Panc1 (cell line): ENCODE results near the gene ZFYVE21. TPM values are rescaled to one million over a fixed set of nuclear protein-coding genes. Genes with fewer than 3 reads are reported as not detected.

Experiments used
- ATAC-seq: fragments of 200-7000 bp; cut with Tn5 transposase; 2 replicates; pipeline ENCODE4 v1.9.1; 2020; ENCODE audit warnings: mild to moderate bottlenecking, moderate library complexity
- BruUV-seq: library from RNA; stranded (reverse); fragments of 400-500 nt; replicated peaks from 2 replicates; lab custom pipeline; 2021; lab: Mats Ljungman, UMichigan
- CTCF ChIA-PET: fragments of 300-600 bp; sonication (Branson Sonifier 250); formaldehyde crosslinking; loops from one replicate; lab custom pipeline; 2022; ENCODE audit warnings: antibody characterized with exemption; lab: Charles Lee
- POLR2A ChIA-PET: fragments of 300-600 bp; sonication (Branson Sonifier 250); formaldehyde crosslinking; loops from one replicate; lab custom pipeline; 2022; ENCODE audit warnings: antibody characterized with exemption; lab: Charles Lee
- DNase-seq: peaks from one replicate; pipeline ENCODE4 v3.0.0-alpha.2; 2010; ENCODE audit warnings: low read depth, low spot score
- H3K27ac ChIP-seq: 2 replicates; pipeline ENCODE4 v1.5.1; 2011; ENCODE audit warnings: mild to moderate bottlenecking, low read length, inconsistent platforms
- H3K27me3 ChIP-seq: fragments of 200-500 bp; sonication (Bioruptor generic); 2 replicates; pipeline ENCODE4 v1.6.0; 2014; ENCODE audit warnings: low read length, inconsistent platforms; ENCODE audit not compliant: control insufficient read depth, insufficient read depth
- H3K36me3 ChIP-seq: fragments of 200-500 bp; sonication (Bioruptor generic); 2 replicates; pipeline ENCODE4 v1.5.1; 2014; ENCODE audit warnings: inconsistent platforms, mild to moderate bottlenecking, low read length, moderate library complexity; ENCODE audit not compliant: control insufficient read depth, insufficient read depth
- H3K4me1 ChIP-seq: 2 replicates; pipeline ENCODE4 v1.5.1; 2011; ENCODE audit warnings: inconsistent platforms, mild to moderate bottlenecking, low read length, moderate library complexity; ENCODE audit not compliant: control insufficient read depth, insufficient read depth
- H3K4me3 ChIP-seq, 2 experiments: 2 replicates each; pipeline ENCODE4 v1.5.1; 2011 to 2012; ENCODE audit warnings: low read depth in 2 of 2, low read length in 2 of 2, mild to moderate bottlenecking in 2 of 2, inconsistent platforms in 1 of 2, moderate library complexity in 1 of 2
- H3K9me3 ChIP-seq: fragments of 200-500 bp; sonication (Bioruptor generic); 2 replicates; pipeline ENCODE4 v1.5.1; 2014; ENCODE audit warnings: low read depth, mild to moderate bottlenecking, inconsistent platforms, low read length, moderate library complexity; ENCODE audit not compliant: control insufficient read depth, insufficient read depth
- POLR2AphosphoS5 ChIP-seq: IDR thresholded peaks from 2 replicates; pipeline ENCODE4 v1.6.1; 2012; ENCODE audit warnings: mild to moderate bottlenecking, low read depth, low read length, moderate library complexity
- SIN3A ChIP-seq: IDR thresholded peaks from 2 replicates; pipeline ENCODE4 v1.6.1; 2012; ENCODE audit warnings: low read depth, mild to moderate bottlenecking, low read length, moderate library complexity, borderline replicate concordance; ENCODE audit not compliant: insufficient read depth
- TCF7L2 ChIP-seq: IDR thresholded peaks from 2 replicates; pipeline ENCODE4 v1.6.1; 2011; ENCODE audit warnings: mild to moderate bottlenecking, low read depth, low read length, inconsistent platforms
- in situ Hi-C: cut with HindIII; loops from 2 replicates; pipeline ENCODE4 v1.10.0; 2016; ENCODE audit warnings: low sequenced_read_pairs, low pct_unique_long_range_greater_than_20kb
- intact Hi-C: fragments of 100-400 bp; cut with micrococcal nuclease; formaldehyde crosslinking; loops from one replicate; pipeline ENCODE4 v1.10.0; 2022; ENCODE audit not compliant: unreplicated experiment
- total RNA-seq: library from RNA; stranded (reverse); gene quantifications from one replicate; pipeline ENCODE4 v1.2.1, GENCODE V29; 2021; ENCODE audit not compliant: unreplicated experiment
- TF ChIP-seq, protein P1 (sequence below): fragments of 450-650 bp; IDR thresholded peaks from 2 replicates; pipeline ENCODE4 v1.5.1; 2017; ENCODE audit warnings: mild to moderate bottlenecking
- TF ChIP-seq, protein P2 (sequence below), 2 experiments: IDR thresholded peaks; 2 replicates each; pipeline ENCODE4 v1.6.1; 2011 to 2012; ENCODE audit warnings: low read depth in 2 of 2, control low read depth in 1 of 2, low read length in 1 of 2, mild to moderate bottlenecking in 1 of 2, moderate library complexity in 1 of 2; ENCODE audit not compliant: insufficient read depth in 1 of 2

ZFYVE21 gene
- total RNA-seq, 1 experiment from 2014 or later: 41.8 TPM

DNA sequence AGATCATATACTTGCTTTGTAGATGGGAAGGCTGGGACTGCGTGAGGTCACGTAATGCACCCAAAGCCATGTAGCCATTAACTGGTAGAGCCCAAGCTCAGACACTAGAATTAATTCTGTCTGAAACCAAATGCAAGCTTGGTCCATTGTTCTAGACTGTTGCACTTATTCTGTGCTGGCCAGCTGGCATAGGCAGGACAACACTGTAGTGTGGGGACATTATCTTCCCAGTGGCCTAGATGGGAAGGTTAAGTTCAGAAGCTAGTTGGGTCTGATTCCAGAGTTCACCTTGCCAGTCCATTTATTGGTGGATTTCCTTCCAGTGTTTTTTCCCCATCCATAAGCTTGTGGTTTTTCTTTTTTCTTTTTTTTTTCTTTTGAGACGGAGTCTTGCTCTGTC, 47.5 kb upstream of the ZFYVE21 start:
- no peak for DNase-seq
- no peak overlapping the region for H3K27ac ChIP-seq
- POLR2A ChIA-PET: interaction anchor here (0.6 kb wide), 1 partner anchor 40 kb away, joined by 4 read pairs; no protein-coding TSS in a partner anchor
- H3K4me1 ChIP-seq: no peaks in the 10 kb centered on the region
- TF ChIP-seq, protein P1, sequence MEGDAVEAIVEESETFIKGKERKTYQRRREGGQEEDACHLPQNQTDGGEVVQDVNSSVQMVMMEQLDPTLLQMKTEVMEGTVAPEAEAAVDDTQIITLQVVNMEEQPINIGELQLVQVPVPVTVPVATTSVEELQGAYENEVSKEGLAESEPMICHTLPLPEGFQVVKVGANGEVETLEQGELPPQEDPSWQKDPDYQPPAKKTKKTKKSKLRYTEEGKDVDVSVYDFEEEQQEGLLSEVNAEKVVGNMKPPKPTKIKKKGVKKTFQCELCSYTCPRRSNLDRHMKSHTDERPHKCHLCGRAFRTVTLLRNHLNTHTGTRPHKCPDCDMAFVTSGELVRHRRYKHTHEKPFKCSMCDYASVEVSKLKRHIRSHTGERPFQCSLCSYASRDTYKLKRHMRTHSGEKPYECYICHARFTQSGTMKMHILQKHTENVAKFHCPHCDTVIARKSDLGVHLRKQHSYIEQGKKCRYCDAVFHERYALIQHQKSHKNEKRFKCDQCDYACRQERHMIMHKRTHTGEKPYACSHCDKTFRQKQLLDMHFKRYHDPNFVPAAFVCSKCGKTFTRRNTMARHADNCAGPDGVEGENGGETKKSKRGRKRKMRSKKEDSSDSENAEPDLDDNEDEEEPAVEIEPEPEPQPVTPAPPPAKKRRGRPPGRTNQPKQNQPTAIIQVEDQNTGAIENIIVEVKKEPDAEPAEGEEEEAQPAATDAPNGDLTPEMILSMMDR: no peak
- no peak for TF ChIP-seq SIN3A
- TF ChIP-seq TCF7L2: no peak
- no peak for TF ChIP-seq POLR2AphosphoS5
- TF ChIP-seq, protein P2, sequence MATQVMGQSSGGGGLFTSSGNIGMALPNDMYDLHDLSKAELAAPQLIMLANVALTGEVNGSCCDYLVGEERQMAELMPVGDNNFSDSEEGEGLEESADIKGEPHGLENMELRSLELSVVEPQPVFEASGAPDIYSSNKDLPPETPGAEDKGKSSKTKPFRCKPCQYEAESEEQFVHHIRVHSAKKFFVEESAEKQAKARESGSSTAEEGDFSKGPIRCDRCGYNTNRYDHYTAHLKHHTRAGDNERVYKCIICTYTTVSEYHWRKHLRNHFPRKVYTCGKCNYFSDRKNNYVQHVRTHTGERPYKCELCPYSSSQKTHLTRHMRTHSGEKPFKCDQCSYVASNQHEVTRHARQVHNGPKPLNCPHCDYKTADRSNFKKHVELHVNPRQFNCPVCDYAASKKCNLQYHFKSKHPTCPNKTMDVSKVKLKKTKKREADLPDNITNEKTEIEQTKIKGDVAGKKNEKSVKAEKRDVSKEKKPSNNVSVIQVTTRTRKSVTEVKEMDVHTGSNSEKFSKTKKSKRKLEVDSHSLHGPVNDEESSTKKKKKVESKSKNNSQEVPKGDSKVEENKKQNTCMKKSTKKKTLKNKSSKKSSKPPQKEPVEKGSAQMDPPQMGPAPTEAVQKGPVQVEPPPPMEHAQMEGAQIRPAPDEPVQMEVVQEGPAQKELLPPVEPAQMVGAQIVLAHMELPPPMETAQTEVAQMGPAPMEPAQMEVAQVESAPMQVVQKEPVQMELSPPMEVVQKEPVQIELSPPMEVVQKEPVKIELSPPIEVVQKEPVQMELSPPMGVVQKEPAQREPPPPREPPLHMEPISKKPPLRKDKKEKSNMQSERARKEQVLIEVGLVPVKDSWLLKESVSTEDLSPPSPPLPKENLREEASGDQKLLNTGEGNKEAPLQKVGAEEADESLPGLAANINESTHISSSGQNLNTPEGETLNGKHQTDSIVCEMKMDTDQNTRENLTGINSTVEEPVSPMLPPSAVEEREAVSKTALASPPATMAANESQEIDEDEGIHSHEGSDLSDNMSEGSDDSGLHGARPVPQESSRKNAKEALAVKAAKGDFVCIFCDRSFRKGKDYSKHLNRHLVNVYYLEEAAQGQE (IDR thresholded peaks at IDR 0.05; ENCODE audit: insufficient read depth in 1 of 2, low read depth in 2 of 2, low read length in 1 of 2): no peak
- no peak for ATAC-seq
- intact Hi-C loops (no loop called here), in situ Hi-C loops (no loop called here)
- no peaks in the 10 kb centered on the region for H3K9me3 ChIP-seq
- CTCF ChIA-PET: no interaction called here
- H3K27me3 ChIP-seq: no peaks in the 10 kb centered on the region
- no peak overlapping the region for H3K4me3 ChIP-seq
- peaks cover 10% of the 10 kb centered on the region for H3K36me3 ChIP-seq
- no TSS peak for BruUV-seq

DNA sequence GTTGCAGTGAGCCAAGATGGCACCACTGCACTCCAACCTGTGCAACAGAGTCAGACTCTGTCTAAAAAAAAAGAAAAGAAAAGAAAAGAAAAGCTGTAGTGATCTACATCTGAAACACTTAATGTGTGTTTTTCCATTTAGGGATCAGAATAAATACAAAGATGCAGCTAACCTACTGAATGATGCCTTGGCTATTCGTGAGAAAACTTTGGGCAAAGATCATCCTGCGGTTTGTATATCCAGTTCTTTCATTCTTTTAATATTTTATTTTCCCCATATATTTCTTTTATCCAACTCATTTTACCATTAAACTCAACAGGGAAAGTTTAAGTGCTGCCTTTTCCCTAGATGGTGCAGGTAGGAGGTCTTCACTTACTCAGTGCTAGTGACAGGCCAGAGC, 46.2 kb upstream of the ZFYVE21 start:
- TF ChIP-seq POLR2AphosphoS5: no peak
- TF ChIP-seq, protein P1: no peak
- TF ChIP-seq, protein P2 (IDR thresholded peaks at IDR 0.05; ENCODE audit: insufficient read depth in 1 of 2, low read depth in 2 of 2, low read length in 1 of 2): no peak
- no peak for TF ChIP-seq TCF7L2
- TF ChIP-seq SIN3A: no peak
- Histone ChIP-seq H3K36me3 (peaks cover 10% of the 10 kb centered on the region), H3K4me1 (no peaks in the 10 kb centered on the region), H3K9me3 (no peaks in the 10 kb centered on the region), H3K27me3 (no peaks in the 10 kb centered on the region), H3K27ac (no peak overlapping the region), H3K4me3 (no peak overlapping the region)
- no peak for ATAC-seq
- in situ Hi-C loops: no loop called here
- ChIA-PET CTCF (no interaction called here), POLR2A (no interaction called here)
- intact Hi-C loops: no loop called here
- BruUV-seq: no TSS peak
- DNase-seq: no peak
